Skeletal muscle tissue (tissue), 4 donors: ENCODE measurements around the gene TUT1. TPM values are rescaled to one million over a fixed set of nuclear protein-coding genes. Genes with fewer than 3 reads are reported as not detected.
A peak's percentile ranks its signal among the peaks of the same experiment; 100 is the strongest.
"Not testable (repeated sequence)": the region's sequence is repeated elsewhere in the genome, so short reads cannot be mapped to it uniquely, and the experiment has no call there.

ENCODE experiments used
- H3K27ac ChIP-seq: one replicate; pipeline ENCODE4 v1.7.0; 2013; ENCODE audit warnings: mild to moderate bottlenecking, low read depth, low read length, inconsistent platforms
- H3K27me3 ChIP-seq, 3 donors: one replicate each; pipeline ENCODE4 v1.7.0; 2013; ENCODE audit warnings: low read length in 3 of 3; ENCODE audit not compliant: control insufficient read depth in 3 of 3, insufficient read depth in 3 of 3
- H3K36me3 ChIP-seq, 3 donors: one replicate each; pipeline ENCODE4 v1.7.0; 2013; ENCODE audit warnings: low read length in 3 of 3; ENCODE audit not compliant: control insufficient read depth in 3 of 3, insufficient read depth in 3 of 3
- H3K4me1 ChIP-seq, 3 donors: one replicate each; pipeline ENCODE4 v1.7.0; 2013; ENCODE audit warnings: low read length in 3 of 3, mild to moderate bottlenecking in 3 of 3; ENCODE audit not compliant: control insufficient read depth in 3 of 3, insufficient read depth in 3 of 3
- H3K4me3 ChIP-seq, 3 donors: one replicate each; pipeline ENCODE4 v1.7.0; 2013; ENCODE audit warnings: low read length in 3 of 3
- H3K9ac ChIP-seq, 3 donors: one replicate each; pipeline ENCODE4 v1.7.0; 2013; ENCODE audit warnings: low read length in 3 of 3, mild to moderate bottlenecking in 3 of 3, moderate library complexity in 2 of 3, low read depth in 1 of 3
- H3K9me3 ChIP-seq, 3 donors: one replicate each; pipeline ENCODE4 v1.7.0; 2013; ENCODE audit warnings: low read length in 3 of 3; ENCODE audit not compliant: control insufficient read depth in 3 of 3
- total RNA-seq: library from RNA; depleted of rRNA; stranded (reverse); fragments of >200 nt; gene quantifications from one replicate; pipeline ENCODE4 v1.2.3, GENCODE V29; 2014
- donor health status: Osteomylitis.

The TUT1 gene, protein sequence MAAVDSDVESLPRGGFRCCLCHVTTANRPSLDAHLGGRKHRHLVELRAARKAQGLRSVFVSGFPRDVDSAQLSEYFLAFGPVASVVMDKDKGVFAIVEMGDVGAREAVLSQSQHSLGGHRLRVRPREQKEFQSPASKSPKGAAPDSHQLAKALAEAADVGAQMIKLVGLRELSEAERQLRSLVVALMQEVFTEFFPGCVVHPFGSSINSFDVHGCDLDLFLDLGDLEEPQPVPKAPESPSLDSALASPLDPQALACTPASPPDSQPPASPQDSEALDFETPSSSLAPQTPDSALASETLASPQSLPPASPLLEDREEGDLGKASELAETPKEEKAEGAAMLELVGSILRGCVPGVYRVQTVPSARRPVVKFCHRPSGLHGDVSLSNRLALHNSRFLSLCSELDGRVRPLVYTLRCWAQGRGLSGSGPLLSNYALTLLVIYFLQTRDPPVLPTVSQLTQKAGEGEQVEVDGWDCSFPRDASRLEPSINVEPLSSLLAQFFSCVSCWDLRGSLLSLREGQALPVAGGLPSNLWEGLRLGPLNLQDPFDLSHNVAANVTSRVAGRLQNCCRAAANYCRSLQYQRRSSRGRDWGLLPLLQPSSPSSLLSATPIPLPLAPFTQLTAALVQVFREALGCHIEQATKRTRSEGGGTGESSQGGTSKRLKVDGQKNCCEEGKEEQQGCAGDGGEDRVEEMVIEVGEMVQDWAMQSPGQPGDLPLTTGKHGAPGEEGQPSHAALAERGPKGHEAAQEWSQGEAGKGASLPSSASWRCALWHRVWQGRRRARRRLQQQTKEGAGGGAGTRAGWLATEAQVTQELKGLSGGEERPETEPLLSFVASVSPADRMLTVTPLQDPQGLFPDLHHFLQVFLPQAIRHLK
- 4.2 TPM for total RNA-seq

- Histone ChIP-seq H3K4me1 (peaks cover 26 to 36% (median 26%) of the 10 kb centered on the region in 3 donors), H3K27ac (peak within 1 kb of the TSS; percentile 95), H3K9me3 (no peaks in the 10 kb centered on the region), H3K27me3 (no peaks in the 10 kb centered on the region), H3K4me3 (peak within 1 kb of the TSS; percentile 81 to 97 (median 89)), H3K36me3 (peaks cover 40 to 45% (median 42%) of the 10 kb centered on the region in 3 donors), H3K9ac (peak within 1 kb of the TSS; percentile 91 to 94 (median 93))
Observed at GRCh38 chr11:62591448-62592145, at the start of gene TUT1. Gene TUT1, minus strand, starts transcription at chr11:62591523. Its CDS starts 38 bp downstream, at chr11:62591485.

- Histone ChIP-seq H3K27ac (no peak overlapping the region), H3K4me1 (no peaks in the 10 kb centered on the region), H3K9ac (no peak overlapping the region), H3K27me3 (no peaks in the 10 kb centered on the region), H3K4me3 (no peak overlapping the region), H3K36me3 (peaks cover 75 to 77% (median 76%) of the 10 kb centered on the region in 3 donors), H3K9me3 (no peaks in the 10 kb centered on the region)
Observed at GRCh38 chr11:62632492-62632891, 41.2 kb upstream of the TUT1 start.

DNA sequence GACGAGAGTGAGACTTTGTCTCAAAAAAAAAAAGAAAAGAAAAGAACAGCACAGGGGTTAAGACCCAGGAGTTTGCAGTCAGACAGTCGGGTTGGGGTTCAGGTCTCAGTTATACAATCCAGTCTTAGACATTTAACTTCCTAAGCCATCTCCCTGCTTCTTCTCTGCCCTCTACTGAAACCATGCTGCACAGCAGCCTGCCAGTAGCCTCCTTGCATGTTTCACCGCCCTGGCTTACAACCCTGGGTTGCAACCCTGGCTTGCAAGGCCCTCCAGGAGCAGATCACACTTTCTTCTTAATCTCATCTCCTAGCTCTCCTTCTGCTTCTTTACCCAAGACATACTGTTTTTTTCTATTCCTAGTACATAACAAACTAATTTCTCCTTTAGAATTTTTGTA, 36.4 kb upstream of the TUT1 start:
- Histone ChIP-seq H3K4me1 (no peaks in the 10 kb centered on the region), H3K36me3 (peaks cover 66 to 72% (median 70%) of the 10 kb centered on the region in 3 donors), H3K27me3 (no peaks in the 10 kb centered on the region)

DNA sequence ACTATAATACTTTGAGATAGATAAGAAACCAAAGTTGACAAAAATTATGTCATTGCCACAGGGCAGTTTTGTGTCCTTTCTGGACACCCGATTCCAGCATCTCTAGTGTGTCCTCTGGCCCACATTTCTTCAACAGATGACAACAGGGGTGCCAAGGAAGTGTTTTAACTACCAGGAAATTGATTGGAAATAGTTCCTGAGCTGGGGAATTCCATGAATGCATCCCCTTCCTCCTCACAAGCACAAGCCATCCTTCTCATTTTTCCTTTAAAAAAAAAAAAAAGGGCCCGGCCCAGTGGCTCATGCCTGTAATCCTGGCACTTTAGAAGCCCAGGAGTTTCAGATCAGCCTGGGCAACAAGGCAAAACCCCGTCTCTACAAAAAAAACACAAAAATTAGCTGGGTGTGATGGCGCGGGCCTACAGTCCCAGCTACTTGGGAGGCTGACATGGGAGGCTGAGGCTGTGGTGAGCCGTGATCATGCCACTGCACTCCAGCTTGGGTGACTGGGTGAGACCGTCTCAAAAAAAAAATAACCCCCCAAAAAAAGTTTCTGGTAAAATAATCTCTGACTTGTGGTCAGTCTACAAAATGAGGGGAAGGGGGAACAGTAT, 31.3 kb upstream of the TUT1 start:
- peak overlapping the region; percentile 71 to 91 (median 83) for H3K4me3 ChIP-seq
- H3K4me1 ChIP-seq, result peaks cover 12 to 16% (median 15%) of the 10 kb centered on the region in 3 donors
- peaks cover 23 to 30% (median 26%) of the 10 kb centered on the region in 3 donors for H3K36me3 ChIP-seq
- no peaks in the 10 kb centered on the region for H3K27me3 ChIP-seq
- H3K27ac ChIP-seq, result peak overlapping the region; percentile 89
- no peaks in the 10 kb centered on the region for H3K9me3 ChIP-seq
- H3K9ac ChIP-seq, result peak overlapping the region; percentile 63 to 87 (median 66)

More for the DNA sequence above, 36.4 kb upstream of the TUT1 start:
- no peak overlapping the region for H3K27ac ChIP-seq
- no peak overlapping the region for H3K4me3 ChIP-seq
- H3K9ac ChIP-seq, result no peak overlapping the region
- H3K9me3 ChIP-seq, result no peaks in the 10 kb centered on the region

DNA sequence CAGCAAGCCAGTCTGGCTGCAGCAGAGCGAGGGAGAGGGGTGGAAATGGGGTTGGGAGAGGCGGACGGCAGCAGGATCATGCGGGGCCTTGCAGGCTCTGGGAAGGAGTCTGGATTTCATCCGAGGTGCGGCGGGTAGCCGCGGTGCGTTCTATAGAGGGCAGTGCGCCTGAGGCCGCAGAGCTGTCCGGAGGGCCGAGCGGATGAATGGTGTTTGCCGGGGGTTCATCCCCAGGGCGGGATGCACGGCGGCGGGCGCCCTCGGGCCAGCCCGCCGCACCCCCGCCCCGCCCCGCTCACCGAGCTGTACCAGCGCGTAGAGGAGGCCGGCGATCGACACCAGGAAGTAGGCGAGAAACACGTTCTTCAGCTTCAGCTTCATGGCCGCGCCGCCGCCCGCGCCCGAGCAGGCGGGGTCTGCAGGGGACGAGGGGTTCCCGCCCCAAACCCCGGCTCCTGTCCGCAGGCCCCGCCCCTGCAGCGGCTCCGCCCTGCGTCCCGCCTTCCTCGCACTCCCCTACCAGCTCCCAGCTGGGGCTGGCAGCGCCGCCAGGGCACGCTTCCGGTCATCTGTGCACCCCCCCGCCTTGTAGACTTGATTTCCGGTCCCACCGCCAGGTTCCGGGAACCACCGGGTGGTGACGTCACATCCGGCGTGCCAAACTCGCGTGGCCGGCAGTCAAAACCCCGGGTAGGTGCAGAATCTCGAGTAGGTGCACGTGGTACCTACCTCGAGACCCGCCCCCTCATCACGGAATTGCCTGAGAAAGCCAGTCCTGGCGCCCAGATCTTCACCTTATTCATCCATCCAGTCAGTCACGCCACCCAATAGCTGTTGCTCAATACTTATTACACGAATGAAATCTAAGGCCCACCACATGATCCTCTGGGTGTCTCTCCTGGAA, 30.5 kb upstream of the TUT1 start, which contains the start of gene B3GAT3:
Gene B3GAT3 (minus strand): TSS at position 420 of the 904 bp plus-strand sequence. CDS start 39 bp downstream, at position 381.
- no peaks in the 10 kb centered on the region for H3K27me3 ChIP-seq
- peaks cover 22 to 28% (median 25%) of the 10 kb centered on the region in 3 donors for H3K36me3 ChIP-seq
- H3K4me1 ChIP-seq, result peaks cover 12 to 16% (median 15%) of the 10 kb centered on the region in 3 donors
- peak within 1 kb of the TSS; percentile 89 for H3K27ac ChIP-seq
- H3K4me3 ChIP-seq, result peak within 1 kb of the TSS; percentile 71 to 91 (median 91)
- peak within 1 kb of the TSS; percentile 66 to 87 (median 80) for H3K9ac ChIP-seq
- no peaks in the 10 kb centered on the region for H3K9me3 ChIP-seq

DNA sequence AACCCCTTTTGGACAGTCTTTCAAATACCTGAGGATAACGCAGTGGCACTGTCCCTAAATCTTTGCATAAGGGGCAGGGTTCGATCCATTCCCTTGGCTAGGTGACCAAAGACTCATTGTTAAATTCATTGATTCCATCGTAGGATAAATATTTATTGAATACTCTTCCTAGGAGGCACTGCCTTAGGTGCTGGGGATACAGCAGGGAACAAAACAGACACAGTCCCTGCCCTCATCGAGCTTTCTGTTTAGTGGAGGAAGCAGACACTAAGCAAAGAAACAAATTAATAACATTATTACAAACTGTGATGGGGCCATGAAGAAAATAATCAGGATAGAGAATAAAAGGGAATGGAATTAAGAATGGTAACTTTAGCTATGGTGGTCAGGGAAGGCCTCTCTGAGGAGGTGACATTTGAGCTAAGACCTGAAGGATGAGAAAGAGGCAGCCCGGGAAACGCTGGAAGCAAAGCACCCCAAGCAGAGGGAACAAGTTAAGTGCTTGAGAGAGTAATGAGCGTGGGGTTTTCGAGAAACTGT, 29.8 kb upstream of the TUT1 start:
- H3K36me3 ChIP-seq, result peaks cover 16 to 28% (median 24%) of the 10 kb centered on the region in 3 donors
- peak overlapping the region; percentile 89 for H3K27ac ChIP-seq
- no peaks in the 10 kb centered on the region for H3K9me3 ChIP-seq
- no peaks in the 10 kb centered on the region for H3K27me3 ChIP-seq
- H3K9ac ChIP-seq, result peak overlapping the region; percentile 66 to 87 (median 80)
- peak overlapping the region; percentile 71 to 91 (median 91) for H3K4me3 ChIP-seq
- peaks cover 12 to 16% (median 15%) of the 10 kb centered on the region in 3 donors for H3K4me1 ChIP-seq

- peaks cover 13 to 27% (median 17%) of the 10 kb centered on the region in 3 donors for H3K4me1 ChIP-seq
- not testable (repeated sequence) for H3K9ac ChIP-seq, H3K4me3 ChIP-seq, H3K9me3 ChIP-seq, H3K27me3 ChIP-seq, H3K27ac ChIP-seq
- H3K36me3 ChIP-seq, result peaks cover 10 to 21% (median 15%) of the 10 kb centered on the region in 3 donors
Observed at GRCh38 chr11:62616957-62617356, 25.6 kb upstream of the TUT1 start.

GRCh38 chr11:62615521-62615920, 24.2 kb upstream of the TUT1 start:
- Histone ChIP-seq H3K4me3 (no peak overlapping the region), H3K36me3 (peaks cover 10 to 23% (median 15%) of the 10 kb centered on the region in 3 donors), H3K4me1 (peaks cover 15 to 28% (median 19%) of the 10 kb centered on the region in 3 donors), H3K9ac (no peak overlapping the region), H3K27ac (no peak overlapping the region), H3K27me3 (no peaks in the 10 kb centered on the region), H3K9me3 (no peaks in the 10 kb centered on the region)
